GM20431 (cell line): ENCODE results near the gene HSPA12A.

Experiments
- in situ Hi-C: fragments of 300-500 bp; cut with MseI, MboI; formaldehyde crosslinking; loops from one replicate; pipeline ENCODE4 v1.15.0; 2020; ENCODE audit warnings: low sequenced_read_pairs; ENCODE audit not compliant: unreplicated experiment

Gene HSPA12A

DNA sequence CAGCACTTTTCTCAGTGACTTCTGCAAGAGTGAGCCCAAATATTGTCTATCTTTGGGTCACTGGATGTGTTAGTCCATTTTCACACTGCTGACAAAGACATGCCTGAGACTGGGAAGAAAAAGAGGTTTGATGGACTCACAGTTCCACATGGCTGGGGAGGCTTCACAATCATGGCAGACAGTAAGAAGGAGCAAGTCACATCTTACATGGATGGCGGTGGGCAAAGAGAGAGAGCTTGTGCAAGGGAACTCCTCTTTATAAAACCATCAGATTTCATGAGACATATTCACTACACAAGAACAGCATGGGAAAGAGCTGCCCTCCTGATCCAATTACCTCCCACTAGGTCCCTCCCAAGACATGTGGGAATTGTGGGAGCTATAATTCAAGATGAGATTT, 6.1 kb upstream of the HSPA12A start:
- in situ Hi-C loops: no loop called here

DNA sequence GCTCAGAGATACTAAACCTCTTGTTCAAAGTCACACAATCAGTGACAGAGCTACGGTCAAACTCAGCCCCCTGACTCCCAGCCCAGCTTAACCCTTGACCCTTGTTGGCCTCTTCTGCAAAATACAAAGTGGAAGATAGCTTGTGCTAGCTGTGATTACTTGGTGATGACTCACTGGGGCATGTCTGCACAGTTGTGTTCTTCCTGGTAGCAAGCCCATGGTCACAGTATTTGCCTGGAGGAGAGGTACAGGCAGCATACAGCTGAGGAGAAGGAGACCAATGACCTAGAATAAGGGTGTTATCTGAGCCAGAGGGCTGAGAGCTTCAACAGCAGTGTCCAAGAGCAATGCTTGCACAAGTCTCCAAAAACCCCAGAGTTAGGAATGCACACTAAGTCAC, 5.7 kb upstream of the HSPA12A start:
- in situ Hi-C loops: no loop called here

DNA sequence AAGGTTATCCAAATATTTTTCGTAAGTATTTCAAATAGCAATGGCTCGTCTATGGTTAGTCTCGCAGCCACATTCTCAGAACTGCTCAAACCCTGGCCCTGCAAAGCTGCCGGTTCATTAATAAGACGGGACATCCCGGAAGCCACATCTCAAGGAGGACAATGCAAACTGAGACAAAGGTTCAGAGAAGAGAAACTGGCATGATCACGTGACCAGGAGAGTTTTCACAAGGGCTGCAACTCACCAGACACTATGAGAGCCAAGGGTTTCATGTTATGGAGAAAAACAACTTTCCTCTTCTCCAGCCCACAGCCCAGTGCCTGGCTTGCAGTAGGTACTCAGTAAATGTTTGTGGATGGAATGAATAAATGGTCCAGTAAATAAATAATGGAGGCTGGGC, 5.0 kb upstream of the HSPA12A start:
- in situ Hi-C loops: no loop called here

DNA sequence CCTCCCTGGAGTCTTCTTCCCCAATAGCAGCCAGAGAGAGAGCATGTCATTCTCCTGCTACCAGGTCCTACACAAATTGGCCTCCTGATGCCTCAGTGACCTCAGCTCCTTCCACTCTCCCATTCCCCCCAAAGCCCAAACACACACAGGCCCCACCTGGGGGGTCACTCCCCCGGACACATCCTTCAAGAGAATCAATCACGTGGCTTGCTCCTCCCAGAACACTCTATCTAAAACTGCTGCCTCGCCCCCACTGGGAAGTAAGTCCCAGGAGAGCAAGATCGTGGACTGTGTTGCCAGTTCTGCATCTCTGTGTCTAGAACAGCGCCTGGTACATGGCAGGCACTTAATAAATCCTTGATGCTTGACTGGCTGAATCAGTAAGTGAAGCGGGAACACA, 2.5 kb upstream of the HSPA12A start:
- in situ Hi-C loops: no loop called here

DNA sequence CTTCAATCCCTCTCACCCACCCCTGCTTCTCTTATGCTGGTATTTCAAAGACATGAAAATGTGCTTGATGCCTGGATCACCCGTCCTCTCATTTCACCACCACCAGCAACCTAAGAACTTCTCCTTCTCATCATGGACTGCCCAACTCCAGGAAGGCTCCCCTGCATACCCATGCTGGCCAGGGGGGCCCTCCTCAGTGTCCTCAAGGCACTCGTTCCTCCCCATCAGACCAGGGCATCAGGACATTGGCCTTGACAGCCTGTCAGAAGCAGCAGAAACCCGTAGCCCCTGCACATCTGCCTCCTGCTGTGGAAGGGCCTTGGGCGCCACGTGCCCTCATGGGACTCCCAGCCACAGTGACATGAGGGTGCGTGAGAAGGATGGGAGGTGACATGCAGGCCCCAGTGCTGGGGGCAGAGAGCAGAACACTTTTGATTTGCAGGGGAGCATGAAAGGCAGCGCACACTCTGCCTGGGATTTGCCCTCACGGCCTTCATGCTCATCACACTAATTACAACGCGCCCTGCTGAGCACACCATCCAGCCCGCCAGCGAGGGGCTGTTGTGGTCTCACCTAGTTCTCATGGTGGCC, 1.9 kb upstream of the HSPA12A start:
- in situ Hi-C loops: no loop called here

DNA sequence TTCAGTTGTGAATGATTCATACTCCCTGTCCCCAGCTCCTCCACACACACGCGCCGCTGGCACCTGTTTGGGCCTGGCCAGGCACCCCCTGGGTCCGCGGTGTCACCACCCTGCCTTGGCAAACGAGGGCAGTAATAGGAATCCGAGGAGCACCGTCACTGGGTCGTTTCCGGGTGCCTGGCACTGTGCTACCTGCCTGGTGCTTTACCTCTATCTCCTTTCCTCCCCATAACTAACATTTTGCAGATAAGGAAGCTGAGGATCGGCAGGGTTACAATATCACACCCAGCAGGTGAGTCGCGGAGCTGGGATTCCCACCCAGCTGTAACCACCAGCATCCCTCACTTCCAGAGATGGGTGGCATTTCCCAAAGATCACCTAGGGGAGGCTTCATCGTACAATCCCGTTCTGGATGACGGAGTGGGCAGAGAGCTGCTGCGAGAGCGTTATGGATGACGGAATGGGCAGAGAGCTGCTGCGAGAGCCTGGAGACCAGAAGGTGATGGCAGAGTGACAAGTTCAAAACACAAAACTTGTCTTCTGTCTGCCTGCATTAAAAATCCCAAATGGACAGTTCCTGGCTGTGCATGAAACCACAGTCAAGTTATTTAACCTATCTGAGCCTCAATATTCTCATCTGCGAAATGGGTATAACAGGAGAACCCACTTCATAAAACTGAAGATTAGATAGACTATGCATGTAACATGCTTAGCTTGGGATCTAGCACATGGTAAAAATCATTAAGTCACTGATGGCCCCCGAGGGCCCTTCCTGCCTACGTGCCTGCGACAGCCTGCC, 1.1 kb upstream of the HSPA12A start:
- in situ Hi-C loops: no loop called here

DNA sequence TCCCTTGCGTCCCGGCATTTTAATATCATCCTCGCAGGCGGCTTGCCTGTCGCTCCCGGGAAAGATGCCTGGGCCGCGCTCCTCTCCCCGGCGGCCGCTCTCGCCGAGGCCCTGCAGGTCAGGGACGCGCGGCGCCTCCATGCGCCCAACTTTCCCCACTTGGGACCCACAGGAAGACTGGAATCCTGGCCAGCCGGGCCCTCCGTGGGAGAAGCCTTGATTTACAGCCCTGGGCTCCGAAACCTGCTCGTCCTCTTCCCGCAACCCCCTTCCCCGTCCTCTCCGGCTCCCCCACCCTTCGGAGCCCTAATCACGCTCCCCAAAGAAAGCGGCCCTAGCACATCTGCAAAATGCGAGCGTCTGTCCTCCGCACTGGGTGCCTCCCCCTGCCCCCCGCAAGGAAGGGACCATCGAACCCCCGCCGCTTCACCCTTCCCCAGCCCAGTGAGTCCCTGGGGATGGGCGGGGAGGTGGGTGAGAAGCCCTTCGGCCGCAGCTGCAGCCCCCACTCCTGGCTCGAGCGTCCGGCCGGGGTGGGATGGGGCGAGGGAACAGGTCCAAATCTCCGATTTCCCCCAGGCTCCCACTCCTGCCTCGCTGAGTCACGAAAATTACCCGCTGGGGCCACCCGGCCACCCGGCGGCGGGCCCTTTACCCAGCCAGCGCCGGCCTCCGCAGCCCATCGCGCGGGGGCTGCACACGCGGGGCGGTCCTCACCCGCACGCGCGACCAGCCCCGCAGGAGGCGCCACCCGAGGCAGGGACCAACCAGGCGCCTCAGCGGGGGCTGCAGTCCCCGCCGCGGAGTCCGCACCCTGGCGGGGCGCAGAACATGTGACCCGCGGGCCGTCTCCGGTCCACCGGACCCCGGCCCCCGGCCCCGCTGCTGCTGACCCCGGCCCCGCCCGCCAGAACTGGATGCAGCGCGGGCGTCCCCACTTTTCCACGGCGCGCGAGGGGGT, 695 bp downstream of the HSPA12A start:
- in situ Hi-C loops: no loop called here

DNA sequence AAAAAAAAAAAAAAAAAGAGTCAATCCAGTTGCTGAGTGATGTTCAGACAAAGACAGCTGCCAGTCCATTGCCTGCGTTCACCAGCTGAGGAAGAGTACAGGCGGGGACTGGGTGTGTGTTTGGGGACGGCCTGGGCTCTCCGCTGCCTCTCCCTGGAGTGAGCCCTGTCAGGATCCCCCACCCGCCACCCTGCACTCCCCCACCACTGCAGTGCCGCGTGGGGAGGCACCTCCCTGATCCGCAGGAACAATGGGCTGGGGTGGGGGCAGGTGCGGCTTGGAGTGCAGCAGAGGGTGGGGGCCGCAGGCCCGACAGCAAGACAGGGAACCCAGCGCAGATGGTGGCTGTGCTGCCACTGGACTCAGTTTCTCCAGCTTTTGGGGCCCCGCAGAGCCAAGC, 1.4 kb downstream of the HSPA12A start:
- in situ Hi-C loops: no loop called here

DNA sequence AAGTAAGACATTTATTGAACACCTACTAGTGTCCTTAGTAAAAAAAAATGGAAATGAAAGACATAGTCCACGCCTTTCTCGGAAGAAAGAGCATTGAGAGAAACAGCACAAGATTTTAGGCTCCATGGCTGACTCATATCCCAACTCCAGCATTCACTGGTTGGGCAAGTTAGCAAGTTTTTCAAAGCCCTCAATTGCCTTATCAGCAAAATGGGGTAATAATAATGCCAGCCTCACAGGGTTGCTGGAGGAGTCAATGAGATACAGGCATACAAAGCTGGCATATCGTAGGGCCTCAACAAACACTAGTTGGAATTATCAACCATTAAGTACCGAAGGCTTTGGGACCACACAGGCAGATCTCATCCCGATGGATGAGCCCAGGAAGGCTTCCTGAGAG, 4.0 kb downstream of the HSPA12A start:
- in situ Hi-C loops: no loop called here

DNA sequence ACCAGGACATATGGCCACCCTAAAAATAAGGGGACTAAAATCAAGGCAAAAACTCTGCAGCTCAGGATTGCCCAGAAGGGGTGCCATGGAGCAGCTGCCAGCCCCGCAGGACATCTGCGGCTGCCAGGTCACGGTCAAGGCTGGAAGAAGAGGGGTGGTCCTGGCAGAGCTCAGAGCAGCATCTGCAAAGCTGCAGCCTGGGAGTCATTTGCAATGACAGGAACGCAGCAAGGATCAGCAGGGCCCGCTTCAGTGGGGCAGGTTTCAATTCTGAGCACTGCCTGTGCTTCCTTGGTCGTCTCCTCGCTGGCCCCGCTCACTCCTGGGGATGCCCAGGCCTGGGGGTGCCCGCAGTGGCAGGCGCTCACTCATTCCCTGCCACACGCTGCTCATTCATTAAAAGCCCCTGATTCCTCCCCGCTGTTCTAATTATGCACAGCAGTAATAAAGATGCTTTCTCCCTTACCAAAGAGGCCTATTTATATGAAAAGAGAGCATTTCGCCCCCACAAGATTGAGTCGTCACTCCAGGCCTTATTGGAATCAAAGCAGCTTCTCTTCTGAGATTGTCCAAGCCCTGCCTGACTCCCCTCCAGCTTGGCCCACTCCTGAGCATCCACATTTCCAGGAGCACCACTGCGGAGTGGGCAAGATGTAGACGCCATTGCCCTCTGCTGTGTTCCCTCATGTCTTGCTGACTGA, 4.6 kb downstream of the HSPA12A start:
- in situ Hi-C loops: no loop called here

DNA sequence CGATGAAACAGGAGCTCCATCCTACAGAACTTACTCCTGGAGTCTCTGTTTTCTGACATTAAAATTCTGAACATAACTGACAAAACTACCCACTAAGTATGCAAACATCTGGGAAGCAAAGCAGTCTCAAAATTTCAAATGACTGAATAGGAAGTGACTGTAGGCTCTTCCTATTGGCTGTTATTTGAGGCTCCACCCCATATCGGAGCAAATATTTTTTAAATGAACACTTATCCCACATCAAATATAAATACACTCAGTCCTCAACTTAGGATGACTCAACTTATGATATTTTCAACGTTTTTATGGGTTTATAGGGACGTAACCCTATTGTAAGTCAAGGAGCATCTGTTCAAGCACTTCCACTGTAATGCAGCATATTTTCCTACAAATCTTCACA, 8.8 kb downstream of the HSPA12A start:
- in situ Hi-C loops: no loop called here

DNA sequence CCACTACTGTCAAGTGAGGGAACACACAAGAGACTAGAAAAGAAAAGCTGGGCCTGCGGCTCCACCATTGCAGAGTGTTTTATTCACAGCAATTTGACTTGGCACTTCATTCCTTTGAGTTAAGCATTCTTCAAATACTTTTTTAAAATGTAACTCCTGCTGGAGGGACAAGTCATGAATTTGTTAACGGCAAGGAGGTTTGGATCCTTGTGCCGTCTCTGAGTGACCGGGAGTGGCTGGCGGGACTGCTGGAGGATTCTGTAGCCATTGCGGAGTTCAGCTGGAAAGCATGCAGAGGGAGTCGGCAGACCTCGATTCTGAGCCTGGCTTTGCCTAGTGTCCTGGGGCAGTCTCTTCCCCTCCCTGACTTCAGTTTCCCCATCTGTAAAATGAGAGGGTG, 9.8 kb downstream of the HSPA12A start:
- in situ Hi-C loops: no loop called here

DNA sequence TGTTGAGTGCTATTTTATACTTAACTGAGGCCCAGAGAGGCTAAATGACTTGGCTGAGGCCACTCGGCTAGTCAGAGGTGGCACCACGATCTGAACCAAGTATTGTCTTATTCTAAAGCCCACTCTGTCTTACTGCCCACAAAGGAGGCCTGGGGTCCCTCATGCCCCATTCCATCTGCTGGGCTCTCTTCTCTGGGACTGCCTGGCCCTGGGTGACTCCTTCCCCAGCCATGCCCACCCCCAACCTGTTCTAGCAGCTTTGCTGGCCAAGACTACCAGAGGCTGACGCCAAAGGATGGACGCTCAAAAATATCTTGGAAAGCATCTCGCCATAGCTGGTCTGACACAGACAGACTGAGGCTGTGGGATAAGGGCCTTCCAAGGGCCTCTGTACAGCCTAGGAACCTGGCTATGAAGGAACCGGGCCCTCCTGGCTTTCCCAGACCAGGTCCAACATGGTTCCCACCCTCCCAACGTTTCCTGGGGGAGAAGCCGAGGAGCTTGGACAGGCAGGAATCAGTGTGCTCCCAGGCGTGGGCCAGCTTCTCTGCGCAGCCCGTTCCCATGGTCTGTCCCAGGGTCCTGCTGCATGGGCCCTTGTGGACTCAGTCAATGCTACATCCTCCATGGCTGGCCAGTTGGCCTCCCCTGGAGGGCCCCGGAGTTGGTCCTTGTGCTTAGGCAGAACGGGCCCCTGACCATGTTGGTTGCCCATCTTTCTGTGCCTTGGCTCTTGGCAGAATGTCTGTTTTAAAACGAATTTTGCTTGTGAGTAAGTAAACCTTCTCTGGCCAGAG, 11.7 kb downstream of the HSPA12A start:
- in situ Hi-C loops: no loop called here

DNA sequence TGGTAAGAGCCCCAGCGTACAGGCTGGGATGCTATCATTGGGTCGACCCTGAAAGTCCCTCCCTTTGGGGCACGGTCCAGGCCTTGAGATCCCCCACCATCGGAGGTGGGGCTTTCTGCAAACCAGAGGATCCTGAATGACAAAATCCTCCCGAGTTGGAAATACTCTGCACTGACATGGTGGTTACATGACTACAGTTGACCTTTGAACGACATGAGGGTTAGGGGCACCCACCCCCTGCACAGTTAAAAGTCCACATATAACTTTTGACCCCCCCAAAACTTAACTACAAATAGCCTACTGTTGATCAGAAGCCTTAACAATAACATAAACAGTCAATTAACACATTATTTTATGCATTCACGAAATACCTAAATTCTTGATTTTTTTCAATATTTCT, 13.1 kb downstream of the HSPA12A start:
- in situ Hi-C loops: no loop called here

DNA sequence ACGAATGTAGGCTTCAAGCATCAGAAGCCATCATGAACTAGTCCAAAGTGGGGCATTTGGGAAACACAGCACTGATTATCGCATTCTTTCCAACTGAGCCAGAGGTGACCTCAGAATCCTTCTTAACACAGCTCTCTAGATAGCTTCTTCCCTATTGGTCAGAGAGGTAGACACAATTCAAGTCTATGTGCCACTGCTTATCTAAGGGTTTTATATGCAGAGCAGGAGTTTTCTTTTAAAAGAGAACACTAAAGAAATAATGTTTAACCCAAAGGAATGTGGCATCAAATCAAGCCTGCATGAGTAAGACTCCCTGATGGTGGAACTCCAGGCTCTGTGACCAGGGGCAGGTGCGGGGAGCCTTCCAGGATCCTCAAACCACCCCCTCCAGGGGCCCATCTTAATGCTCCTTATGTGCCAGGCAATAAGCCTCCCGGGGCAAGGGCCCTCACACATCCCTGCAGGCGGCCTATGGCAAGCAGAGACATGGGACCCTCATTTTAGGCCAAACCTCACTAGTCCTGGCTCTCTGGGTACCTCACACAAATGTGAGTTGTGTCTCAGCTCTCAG, 13.8 kb downstream of the HSPA12A start:
- in situ Hi-C loops: no loop called here

DNA sequence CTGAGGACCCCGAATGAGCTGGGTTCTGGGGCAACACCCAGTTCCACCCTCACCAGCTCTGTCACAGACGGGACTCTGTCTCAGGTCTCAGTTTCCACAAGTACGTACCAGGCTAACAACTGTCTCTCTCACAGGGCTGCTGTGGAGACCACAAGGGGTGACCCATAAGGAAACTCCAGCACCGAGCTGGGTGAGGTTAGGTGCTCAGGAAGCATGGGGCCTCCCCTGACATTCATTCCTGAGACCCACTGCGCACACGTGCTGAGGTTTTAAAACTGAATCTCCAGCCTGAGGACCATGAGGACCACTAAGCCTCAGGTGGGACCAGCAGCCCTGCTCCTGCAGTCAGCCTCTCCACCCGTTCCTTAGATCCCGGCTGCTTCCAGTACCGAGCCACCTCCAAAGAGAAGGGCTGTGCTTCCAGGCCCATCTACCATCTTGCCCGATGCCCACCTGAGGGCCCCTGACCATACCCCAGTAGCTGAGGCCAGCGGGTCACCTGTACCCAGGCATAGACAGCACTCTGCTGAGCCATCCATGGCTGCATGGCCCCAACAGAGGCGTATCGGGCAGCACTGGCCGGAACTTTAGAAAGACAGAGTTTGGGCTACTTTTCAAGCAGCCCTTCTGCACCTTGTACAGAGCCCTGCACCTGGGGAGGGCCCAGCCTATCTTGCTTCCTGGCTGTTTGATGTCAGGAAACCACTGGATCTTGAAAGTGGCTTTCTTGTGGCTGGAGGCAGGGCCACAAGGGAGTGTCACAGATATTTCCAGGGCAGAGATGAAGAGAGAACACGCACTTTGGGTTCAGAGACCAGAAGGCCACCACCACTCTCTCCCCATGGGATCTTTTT, 18.7 kb downstream of the HSPA12A start:
- in situ Hi-C loops: no loop called here

DNA sequence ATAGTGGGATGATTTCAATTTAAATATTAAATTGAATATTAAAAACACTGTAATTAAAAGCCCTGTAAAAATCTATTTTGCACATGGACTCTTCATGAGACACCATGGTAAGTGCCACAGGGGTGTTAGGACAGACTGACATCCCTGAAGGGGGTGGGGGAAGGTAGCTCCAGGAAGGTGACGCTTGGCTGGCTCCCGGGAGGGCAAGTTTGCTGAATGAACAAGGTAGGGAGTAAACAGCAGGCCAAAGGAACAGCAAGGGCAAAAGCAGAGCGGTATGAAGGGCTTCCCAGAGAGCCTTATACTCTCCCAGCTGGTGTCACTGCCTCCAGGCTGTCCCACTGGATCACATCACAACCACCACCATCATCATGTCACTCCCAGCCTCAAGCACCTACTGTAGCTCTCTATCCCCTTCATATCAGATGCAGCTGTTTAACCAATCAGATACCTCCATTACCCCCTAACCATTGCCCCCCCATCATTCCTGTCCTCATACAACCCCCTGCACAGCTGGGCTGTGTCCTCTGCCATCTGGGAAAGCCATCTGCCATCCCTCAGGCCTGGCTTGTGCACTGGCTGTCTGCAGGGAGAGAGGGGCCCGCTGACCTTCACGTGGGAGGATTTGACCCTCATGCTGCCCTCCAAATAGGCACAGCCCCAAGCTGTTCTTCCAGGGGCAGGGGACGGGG, 19.5 kb downstream of the HSPA12A start:
- in situ Hi-C loops: no loop called here
